Neural progenitor cell (in vitro differentiated cells): Measurements from ENCODE around the gene RBMXL3. TPM values are rescaled to one million over a fixed set of nuclear protein-coding genes. Genes with fewer than 3 reads are reported as not detected.

ENCODE experiments used
- DNase-seq: peaks from one replicate; pipeline ENCODE4 v3.0.0-alpha.2; 2016; ENCODE audit warnings: low spot score
- H2AFZ ChIP-seq: fragments of 200-600 bp; sonication (generic); replicated peaks from 2 replicates; pipeline ENCODE4 v1.6.1; 2016; ENCODE audit warnings: antibody characterized with exemption
- H3F3A ChIP-seq: fragments of 200-600 bp; sonication (generic); 2 replicates; pipeline ENCODE4 v1.6.1; 2016; ENCODE audit warnings: antibody characterized with exemption, low read depth
- H3K27ac ChIP-seq: fragments of 200-600 bp; sonication (generic); 2 replicates; pipeline ENCODE4 v1.5.1; 2016; ENCODE audit warnings: mild to moderate bottlenecking
- H3K27me3 ChIP-seq: fragments of 200-600 bp; sonication (generic); 2 replicates; pipeline ENCODE4 v1.6.1; 2016; ENCODE audit warnings: mild to moderate bottlenecking, moderate library complexity
- H3K36me3 ChIP-seq: fragments of 200-600 bp; sonication (generic); 2 replicates; pipeline ENCODE4 v1.5.1; 2016
- H3K4me1 ChIP-seq: fragments of 200-600 bp; sonication (generic); 2 replicates; pipeline ENCODE4 v1.6.1; 2016; ENCODE audit warnings: mixed run types
- H3K4me2 ChIP-seq: fragments of 200-600 bp; sonication (generic); 2 replicates; pipeline ENCODE4 v1.6.1; 2016
- H3K4me3 ChIP-seq: fragments of 200-600 bp; sonication (generic); 2 replicates; pipeline ENCODE4 v1.5.1; 2016
- H3K79me2 ChIP-seq: fragments of 200-600 bp; sonication (generic); 2 replicates; pipeline ENCODE4 v1.6.1; 2016; ENCODE audit warnings: low read depth
- H3K9ac ChIP-seq: fragments of 200-600 bp; sonication (generic); 2 replicates; pipeline ENCODE4 v1.6.1; 2016
- H3K9me3 ChIP-seq: fragments of 200-600 bp; sonication (generic); 2 replicates; pipeline ENCODE4 v1.5.1; 2016; ENCODE audit warnings: low read depth
- H4K20me1 ChIP-seq: fragments of 200-600 bp; sonication (generic); 2 replicates; pipeline ENCODE4 v1.6.1; 2016; ENCODE audit warnings: low read depth
- H3K27ac Mint-ChIP-seq: 3 replicates; pipeline ENCODE4 v1.8.0; 2021; ENCODE audit warnings: mixed read lengths
- H3K27me3 Mint-ChIP-seq: 2 replicates; pipeline ENCODE4 v1.8.0; 2022; ENCODE audit warnings: low read depth, mild to moderate bottlenecking, inconsistent platforms, moderate library complexity, mixed read lengths; ENCODE audit not compliant: insufficient read depth
- H3K36me3 Mint-ChIP-seq: 3 replicates; pipeline ENCODE4 v1.8.0; 2021; ENCODE audit warnings: mixed read lengths
- H3K4me1 Mint-ChIP-seq: 3 replicates; pipeline ENCODE4 v1.8.0; 2021; ENCODE audit warnings: mixed read lengths
- H3K4me3 Mint-ChIP-seq: 3 replicates; pipeline ENCODE4 v1.8.0; 2021; ENCODE audit warnings: mild to moderate bottlenecking, moderate library complexity, mixed read lengths
- H3K9me3 Mint-ChIP-seq: 3 replicates; pipeline ENCODE4 v1.8.0; 2020; ENCODE audit warnings: mixed read lengths
- EZH2 ChIP-seq: fragments of 200-600 bp; sonication (generic); IDR thresholded peaks from 2 replicates; pipeline ENCODE4 v1.6.1; 2017; ENCODE audit warnings: antibody characterized with exemption, mild to moderate bottlenecking, moderate library complexity
- EZH2phosphoT487 ChIP-seq: fragments of 200-600 bp; sonication (generic); IDR thresholded peaks from 2 replicates; pipeline ENCODE4 v1.6.1; 2017; ENCODE audit warnings: antibody characterized with exemption
- total RNA-seq: library from RNA; depleted of rRNA; stranded (reverse); fragments of >200 nt; gene quantifications from 2 replicates; pipeline ENCODE4 v1.2.3, GENCODE V29; 2015; ENCODE audit warnings: low replicate concordance
- TF ChIP-seq, protein P1 (sequence below): fragments of 200-600 bp; sonication (generic); IDR thresholded peaks from 2 replicates; pipeline ENCODE4 v1.5.1; 2017; ENCODE audit warnings: antibody characterized with exemption, mild to moderate bottlenecking

The RBMXL3 gene
- total RNA-seq, 1 donor from 2014 or later, result not detected

DNA sequence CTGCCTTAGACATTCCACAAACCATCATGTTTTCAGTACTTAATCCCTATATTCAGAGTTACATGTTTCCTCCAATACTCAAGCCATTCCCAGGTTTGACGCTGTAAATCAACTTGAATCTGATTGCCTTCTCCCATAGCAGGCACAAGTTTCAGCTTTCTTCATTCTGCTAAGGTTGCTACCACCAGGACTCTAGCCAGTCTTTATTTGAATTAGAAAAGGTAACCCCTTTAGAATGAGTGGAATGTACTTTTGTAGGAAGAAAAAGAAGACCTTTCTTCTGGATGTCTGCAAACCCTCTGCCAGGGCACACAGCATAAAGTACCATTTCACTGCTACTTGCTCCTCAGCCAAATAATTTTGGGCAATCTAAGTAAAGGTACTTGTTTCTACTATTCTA is 10.7 kb upstream of the RBMXL3 start:
- TF ChIP-seq EZH2phosphoT487 (no peak), EZH2 (no peak)
- TF ChIP-seq, protein P1, sequence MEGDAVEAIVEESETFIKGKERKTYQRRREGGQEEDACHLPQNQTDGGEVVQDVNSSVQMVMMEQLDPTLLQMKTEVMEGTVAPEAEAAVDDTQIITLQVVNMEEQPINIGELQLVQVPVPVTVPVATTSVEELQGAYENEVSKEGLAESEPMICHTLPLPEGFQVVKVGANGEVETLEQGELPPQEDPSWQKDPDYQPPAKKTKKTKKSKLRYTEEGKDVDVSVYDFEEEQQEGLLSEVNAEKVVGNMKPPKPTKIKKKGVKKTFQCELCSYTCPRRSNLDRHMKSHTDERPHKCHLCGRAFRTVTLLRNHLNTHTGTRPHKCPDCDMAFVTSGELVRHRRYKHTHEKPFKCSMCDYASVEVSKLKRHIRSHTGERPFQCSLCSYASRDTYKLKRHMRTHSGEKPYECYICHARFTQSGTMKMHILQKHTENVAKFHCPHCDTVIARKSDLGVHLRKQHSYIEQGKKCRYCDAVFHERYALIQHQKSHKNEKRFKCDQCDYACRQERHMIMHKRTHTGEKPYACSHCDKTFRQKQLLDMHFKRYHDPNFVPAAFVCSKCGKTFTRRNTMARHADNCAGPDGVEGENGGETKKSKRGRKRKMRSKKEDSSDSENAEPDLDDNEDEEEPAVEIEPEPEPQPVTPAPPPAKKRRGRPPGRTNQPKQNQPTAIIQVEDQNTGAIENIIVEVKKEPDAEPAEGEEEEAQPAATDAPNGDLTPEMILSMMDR, result no peak
- no peak overlapping the region for H3K4me2 ChIP-seq
- H3K4me3 Mint-ChIP-seq, result no peak overlapping the region
- H3K79me2 ChIP-seq, result no peaks in the 10 kb centered on the region
- H3K9me3 ChIP-seq, result no peaks in the 10 kb centered on the region
- no peaks in the 10 kb centered on the region for H3K27me3 Mint-ChIP-seq
- peaks cover 1% of the 10 kb centered on the region for H3K4me1 ChIP-seq
- H3K4me3 ChIP-seq, result no peak overlapping the region
- no peaks in the 10 kb centered on the region for H3K9me3 Mint-ChIP-seq
- no peak overlapping the region for H3K27ac Mint-ChIP-seq
- no peak for DNase-seq
- H2AFZ ChIP-seq, result no peak overlapping the region
- peaks cover 18% of the 10 kb centered on the region for H3K36me3 Mint-ChIP-seq
- no peak overlapping the region for H3K9ac ChIP-seq
- H3K27ac ChIP-seq, result no peak overlapping the region
- no peaks in the 10 kb centered on the region for H3K36me3 ChIP-seq
- H3F3A ChIP-seq, result peaks cover 9% of the 10 kb centered on the region
- H3K27me3 ChIP-seq, result no peaks in the 10 kb centered on the region
- no peaks in the 10 kb centered on the region for H3K4me1 Mint-ChIP-seq
- no peaks in the 10 kb centered on the region for H4K20me1 ChIP-seq

DNA sequence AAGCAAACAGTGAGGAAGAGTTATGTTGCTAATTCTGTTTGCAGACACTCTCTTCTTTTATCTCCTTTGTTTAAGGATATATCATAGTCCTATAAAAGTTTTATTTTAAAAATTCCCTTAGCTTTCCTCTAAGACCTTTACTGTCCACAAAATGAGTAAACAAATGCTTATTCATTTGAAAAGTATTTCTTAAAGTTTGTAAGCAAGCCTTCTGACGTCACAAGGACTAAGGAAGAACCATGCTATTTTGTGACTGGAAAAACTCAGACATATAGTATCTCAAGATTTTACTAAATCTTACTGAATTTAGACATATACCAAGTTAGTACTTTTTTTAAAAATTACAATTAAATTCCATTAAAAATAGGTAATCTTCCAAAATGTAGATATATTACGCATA is 5.2 kb upstream of the RBMXL3 start:
- no peaks in the 10 kb centered on the region for H4K20me1 ChIP-seq
- Mint-ChIP-seq H3K4me3 (no peak overlapping the region), H3K27me3 (no peaks in the 10 kb centered on the region), H3K9me3 (peaks cover 3% of the 10 kb centered on the region), H3K4me1 (no peaks in the 10 kb centered on the region), H3K36me3 (peaks cover 8% of the 10 kb centered on the region), H3K27ac (no peak overlapping the region)
- no peaks in the 10 kb centered on the region for H3K36me3 ChIP-seq
- no peak overlapping the region for H3K9ac ChIP-seq
- no peaks in the 10 kb centered on the region for H3F3A ChIP-seq
- no peak overlapping the region for H2AFZ ChIP-seq
- H3K4me2 ChIP-seq, result no peak overlapping the region
- H3K79me2 ChIP-seq, result no peaks in the 10 kb centered on the region
- DNase-seq, result no peak
- H3K27me3 ChIP-seq, result no peaks in the 10 kb centered on the region
- no peaks in the 10 kb centered on the region for H3K4me1 ChIP-seq
- no peak overlapping the region for H3K27ac ChIP-seq
- H3K4me3 ChIP-seq, result no peak overlapping the region
- no peaks in the 10 kb centered on the region for H3K9me3 ChIP-seq
- TF ChIP-seq EZH2phosphoT487 (no peak), EZH2 (no peak)
- TF ChIP-seq, protein P1, result no peak

DNA sequence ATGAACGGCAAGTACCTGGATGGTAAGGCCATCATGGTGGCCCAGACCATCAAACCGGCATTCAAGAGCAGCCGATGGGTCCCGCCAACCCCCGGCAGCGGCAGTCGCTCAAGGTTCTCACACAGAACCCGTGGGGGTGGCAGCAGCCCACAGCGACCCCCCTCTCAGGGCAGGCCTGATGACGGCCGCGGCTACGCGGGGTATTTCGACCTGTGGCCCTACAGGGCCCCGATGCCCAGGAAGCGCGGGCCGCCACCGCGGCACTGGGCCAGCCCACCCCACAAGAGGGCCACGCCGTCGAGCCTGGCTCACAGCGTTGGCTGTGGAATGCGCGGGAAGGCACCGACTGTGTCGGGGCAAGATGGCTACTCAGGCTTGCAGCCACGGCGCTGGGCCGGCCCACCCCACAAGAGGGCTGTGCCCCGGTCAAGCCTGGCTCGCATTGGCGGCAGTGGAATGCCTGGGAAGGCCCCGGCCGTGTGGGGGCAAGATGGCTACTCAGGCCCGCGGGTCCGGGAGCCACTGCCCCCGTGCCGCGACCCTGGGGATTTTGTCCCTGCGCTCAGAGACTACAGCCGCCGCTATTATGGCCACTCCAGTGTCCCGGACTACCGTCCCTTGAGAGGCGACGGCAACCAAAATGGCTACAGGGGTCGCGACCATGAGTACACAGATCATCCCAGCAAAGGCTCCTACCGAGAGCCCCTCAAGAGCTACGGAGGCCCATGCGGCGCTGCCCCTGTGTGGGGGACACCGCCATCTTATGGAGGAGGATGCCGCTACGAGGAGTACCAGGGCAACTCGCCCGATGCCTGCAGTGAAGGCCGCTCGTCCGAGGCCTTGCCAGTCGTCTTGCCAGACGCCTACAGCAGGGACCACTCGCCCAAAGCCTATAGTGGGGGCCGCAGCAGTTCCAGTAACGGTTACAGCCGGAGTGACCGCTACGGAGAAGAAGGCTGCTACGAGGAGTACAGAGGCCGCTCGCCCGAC is 731 bp downstream of the RBMXL3 start:
- TF ChIP-seq, protein P1, result no peak
- TF ChIP-seq EZH2phosphoT487, result no peak
- TF ChIP-seq EZH2, result no peak
- Histone ChIP-seq H3K4me3 (no peak overlapping the region), H2AFZ (no peak overlapping the region), H3K27ac (no peak overlapping the region), H3K27me3 (no peaks in the 10 kb centered on the region), H3K9me3 (no peaks in the 10 kb centered on the region), H3K4me2 (no peak overlapping the region), H3F3A (no peaks in the 10 kb centered on the region), H3K9ac (no peak overlapping the region), H3K4me1 (no peaks in the 10 kb centered on the region), H4K20me1 (no peaks in the 10 kb centered on the region), H3K36me3 (no peaks in the 10 kb centered on the region), H3K79me2 (peaks cover 23% of the 10 kb centered on the region)
- peaks cover 35% of the 10 kb centered on the region for H3K36me3 Mint-ChIP-seq
- H3K27ac Mint-ChIP-seq, result no peak overlapping the region
- no peak for DNase-seq
- H3K4me3 Mint-ChIP-seq, result no peak overlapping the region
- H3K4me1 Mint-ChIP-seq, result no peaks in the 10 kb centered on the region
- H3K27me3 Mint-ChIP-seq, result peaks cover 6% of the 10 kb centered on the region
- peaks cover 27% of the 10 kb centered on the region for H3K9me3 Mint-ChIP-seq
